GM12873 (cell line): Measurements from ENCODE around the gene RAB1B.

Source experiments
- CTCF ChIP-seq: IDR thresholded peaks from 2 replicates; pipeline ENCODE4 v1.5.1; 2012; ENCODE audit warnings: low read depth, mild to moderate bottlenecking, moderate library complexity, low read length, control low read depth; ENCODE audit not compliant: insufficient read depth; ENCODE audit errors: missing control alignments

Gene RAB1B

DNA sequence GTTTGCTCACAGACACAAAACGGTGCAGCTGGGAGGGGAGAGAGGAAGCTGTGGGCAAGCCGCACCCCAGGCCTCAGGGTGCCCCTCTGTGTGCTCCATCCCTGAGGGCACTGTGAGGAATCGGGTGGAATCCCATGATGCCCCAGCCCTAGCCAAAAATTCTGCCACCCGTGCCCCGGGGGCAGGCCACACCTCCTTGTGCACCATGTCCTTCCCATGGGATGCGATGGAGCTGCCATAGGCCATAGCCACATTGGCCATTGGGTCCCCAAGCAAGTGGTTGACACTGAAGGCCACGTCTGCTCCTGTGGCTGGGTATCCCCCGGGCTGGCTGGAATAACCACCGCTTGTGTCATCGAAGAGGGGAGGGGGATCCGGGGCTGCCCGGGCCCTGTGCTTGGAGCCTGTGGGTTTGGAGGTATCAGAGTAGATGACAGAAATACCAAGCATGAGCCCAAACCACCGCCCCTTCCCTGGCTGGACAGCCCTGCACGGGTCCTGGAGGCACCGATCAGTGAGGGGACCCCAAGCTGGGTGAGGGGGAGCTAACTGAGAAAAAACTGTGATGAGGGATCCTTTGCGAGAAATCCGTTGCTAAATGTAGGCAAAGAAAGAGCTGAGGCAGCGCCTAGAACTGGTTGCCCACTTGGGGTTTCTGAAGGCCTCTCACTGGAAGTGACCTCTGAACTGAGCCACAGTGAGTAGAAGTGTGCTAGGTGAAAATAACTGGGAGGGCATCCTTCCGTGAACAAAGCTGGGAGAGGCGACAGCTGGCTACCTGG is 19.6 kb downstream of the RAB1B start:
- TF ChIP-seq CTCF: no peak

DNA sequence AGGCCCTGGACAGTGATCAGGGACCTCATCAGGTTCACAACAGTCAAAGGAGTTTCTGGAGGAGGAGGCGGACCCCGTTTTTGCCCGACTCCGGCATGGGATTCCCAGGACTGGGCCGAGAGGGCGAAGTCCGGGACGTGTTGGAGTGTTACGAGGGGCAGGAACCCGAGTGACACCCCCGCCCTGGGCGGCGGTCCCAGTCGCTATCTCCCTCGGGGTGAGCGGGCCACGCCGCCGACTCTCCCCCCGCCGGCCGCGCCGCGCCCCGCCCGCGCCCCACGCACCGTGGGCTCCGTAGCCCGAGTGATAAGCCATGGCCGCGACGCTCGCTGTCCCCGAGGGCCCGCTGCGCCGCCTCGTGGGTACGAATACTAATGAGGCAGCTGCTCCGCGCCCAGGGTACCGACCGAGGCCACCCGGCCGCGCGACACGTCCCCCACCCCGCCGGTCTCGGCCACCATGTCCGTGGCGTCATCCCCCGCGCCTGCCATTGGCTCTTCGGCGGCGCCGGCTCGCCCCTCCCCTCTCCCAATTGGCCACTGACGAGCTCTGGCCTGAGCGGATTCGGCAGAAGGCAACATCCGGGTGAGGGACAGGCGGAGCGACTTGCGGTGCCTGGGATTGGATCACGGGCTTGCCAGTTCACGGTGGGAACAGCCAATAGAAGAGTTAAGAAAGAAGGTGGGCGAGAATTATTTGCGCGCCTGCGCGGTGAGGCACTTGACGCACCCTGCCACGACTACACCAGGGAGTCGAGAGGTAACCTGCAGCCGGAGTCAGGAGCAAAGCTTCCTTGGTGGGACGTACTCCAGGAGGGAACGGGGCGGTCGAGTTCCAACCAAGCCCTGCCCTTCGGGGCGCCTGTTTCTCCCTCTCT is 20.5 kb downstream of the RAB1B start, which contains the start of gene YIF1A:
TSS of gene YIF1A (minus strand) at position 473 of the 877 bp plus-strand sequence. CDS start at position 315, 158 bp downstream.
- no peak for TF ChIP-seq CTCF

GRCh38 chr11:66289548-66290329 is 21.3 kb downstream of the RAB1B start:
- no peak for TF ChIP-seq CTCF

DNA sequence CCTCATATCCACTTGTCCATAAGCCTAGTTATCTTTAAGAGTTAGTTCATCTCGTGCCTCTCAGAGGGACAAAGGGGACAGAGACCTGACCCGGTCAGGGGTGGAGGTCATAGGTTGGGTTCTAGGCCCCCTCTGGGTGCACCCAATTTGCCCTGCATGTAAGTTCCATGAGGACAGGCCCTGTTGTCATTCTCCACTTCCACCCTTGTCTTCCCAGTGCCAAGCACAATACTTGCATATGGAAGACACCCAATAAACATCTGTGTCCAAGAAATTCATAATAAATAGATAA is 21.8 kb downstream of the RAB1B start:
- TF ChIP-seq CTCF: no peak

DNA sequence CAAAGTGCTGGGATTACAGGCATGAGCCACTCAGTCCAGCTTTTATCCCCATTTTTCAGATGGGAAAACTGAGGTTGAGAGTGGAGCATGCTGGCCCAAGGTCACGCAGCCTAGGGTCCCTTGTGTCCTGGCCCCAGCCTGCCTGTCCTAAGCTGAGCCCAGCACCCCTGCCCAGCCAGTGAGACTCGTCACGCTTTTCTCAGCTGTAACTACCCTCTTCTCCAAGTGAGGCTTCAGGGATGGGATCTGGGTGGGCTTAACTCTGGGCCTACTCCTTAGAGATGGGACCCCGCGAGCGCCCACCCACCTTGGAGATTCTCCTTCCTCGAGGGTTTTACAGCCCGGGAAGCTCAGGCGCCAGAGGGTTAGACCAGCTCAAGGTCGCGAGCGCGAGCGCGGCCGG is 22.9 kb downstream of the RAB1B start:
- no peak for TF ChIP-seq CTCF

GRCh38 chr11:66291706-66292542 is 23.5 kb downstream of the RAB1B start, which contains the start of gene TMEM151A:
TMEM151A (plus strand) TSS chr11:66291894; CDS start chr11:66292014, 120 bp downstream.
- no peak for TF ChIP-seq CTCF
